HG03378 (cell line): ENCODE measurements around the gene KRT10.
"Not testable (repeated sequence)": the region's sequence is repeated elsewhere in the genome, so short reads cannot be mapped to it uniquely, and the experiment has no call there.

Experiments used
- ATAC-seq: cut with Tn5 transposase; IDR thresholded peaks from one replicate; pipeline ENCODE4 v1.9.1; 2021; ENCODE audit warnings: mild to moderate bottlenecking, moderate library complexity; ENCODE audit not compliant: unreplicated experiment

Gene KRT10

DNA sequence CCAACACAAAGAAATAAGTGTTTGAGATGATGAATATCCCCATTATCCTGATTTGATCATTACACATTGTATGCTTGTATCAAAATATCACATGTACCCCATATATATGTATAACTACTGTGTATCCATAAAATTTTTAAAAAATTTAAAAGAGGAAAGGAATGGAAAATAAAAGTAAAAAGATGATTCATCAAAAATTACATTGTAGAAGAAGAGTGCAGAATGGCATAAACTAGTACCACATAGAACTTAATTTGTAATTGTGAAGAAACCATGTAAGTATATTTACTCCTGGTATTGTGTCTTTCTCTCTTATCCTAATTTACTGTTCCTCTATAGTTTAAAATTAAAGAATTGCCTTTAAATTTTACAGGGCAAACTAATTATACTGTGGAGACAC, 11.5 kb upstream of the KRT10 start:
- no peak for ATAC-seq

DNA sequence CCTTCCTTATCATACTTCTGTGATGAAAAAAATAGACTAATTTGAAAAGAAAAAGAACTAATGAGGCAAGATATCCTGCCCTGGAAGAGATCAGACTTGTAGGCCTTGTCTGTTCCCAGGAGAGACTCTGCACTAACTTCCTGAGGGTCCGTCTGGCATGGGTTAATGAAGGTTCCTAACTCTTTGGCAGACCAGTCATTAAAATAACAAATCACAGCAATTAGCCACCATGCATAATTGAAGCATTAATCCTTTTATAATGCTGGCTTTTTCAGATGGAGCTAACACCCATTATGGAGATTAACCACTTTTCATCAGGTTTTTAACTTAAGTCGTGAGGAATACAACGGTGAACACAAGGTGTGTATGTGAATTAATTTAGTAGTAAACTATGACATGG, 10.4 kb upstream of the KRT10 start:
- ATAC-seq, result no peak

GRCh38 chr17:40830085-40830776, 7.8 kb upstream of the KRT10 start:
- ATAC-seq, result no peak

DNA sequence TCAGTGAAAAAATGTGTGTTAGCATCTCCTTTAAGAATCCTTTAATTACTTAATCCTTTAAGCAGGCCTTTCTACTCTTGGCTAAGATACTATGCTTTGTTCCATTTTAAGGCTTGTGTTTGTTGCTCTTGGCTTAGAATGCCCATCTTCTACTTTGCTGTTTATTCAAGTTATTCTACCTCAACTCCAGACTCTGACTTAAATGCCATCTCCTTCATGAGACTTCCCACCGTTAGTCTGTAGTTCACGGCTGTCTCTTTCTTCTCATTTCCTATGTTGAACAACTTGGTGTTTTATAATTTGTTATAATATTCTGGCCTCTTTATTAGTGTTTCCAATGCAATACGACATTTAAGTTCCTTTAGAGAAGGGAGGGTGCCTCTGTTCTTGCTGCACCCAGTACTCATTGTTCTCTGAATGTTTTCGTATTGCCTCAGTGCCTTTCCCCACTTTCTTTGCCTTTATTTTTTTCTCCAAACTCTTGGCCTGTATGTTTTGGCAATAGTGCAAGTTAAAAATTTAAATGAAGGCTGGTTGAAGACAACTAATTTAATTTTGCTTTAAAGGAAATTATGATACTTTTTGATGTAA, 6.1 kb upstream of the KRT10 start:
- no peak for ATAC-seq

DNA sequence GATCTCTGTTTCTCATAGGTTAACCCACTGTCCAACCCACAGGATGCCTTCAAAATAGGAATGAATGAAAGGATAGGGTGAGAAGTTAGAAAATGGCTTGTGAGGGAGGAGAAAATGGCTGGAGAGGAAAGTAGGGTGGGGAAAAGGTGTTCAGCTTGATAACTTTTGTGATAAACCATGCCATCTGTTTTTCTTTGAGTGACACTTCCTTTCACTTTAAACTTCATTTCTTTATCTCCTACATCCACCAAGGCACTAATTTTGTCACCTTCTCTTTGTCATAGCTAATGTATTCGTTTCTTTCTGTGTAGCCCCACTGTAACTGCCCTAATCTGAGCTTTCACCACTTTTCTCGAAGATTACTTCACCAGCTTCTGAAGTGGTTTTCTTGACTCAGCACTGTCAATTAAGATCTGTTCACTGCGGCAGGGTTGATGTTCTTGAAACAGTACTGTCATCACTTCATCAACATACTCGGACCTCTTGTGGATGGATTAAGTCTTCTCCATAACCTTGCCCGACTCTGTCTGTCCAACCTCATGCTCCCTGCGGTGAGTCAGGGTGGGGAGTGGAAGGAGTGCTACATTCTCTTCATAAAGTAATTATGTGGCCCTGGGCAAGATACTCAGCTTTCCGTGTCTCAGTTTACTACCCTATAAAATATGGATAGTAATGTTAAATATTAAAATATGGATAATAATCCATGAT, 5.5 kb upstream of the KRT10 start:
- ATAC-seq, result no peak

GRCh38 chr17:40825599-40825998, 3.2 kb upstream of the KRT10 start:
- ATAC-seq, result no peak

- ATAC-seq, result no peak
Observed at GRCh38 chr17:40824015-40824832, 1.8 kb upstream of the KRT10 start.

DNA sequence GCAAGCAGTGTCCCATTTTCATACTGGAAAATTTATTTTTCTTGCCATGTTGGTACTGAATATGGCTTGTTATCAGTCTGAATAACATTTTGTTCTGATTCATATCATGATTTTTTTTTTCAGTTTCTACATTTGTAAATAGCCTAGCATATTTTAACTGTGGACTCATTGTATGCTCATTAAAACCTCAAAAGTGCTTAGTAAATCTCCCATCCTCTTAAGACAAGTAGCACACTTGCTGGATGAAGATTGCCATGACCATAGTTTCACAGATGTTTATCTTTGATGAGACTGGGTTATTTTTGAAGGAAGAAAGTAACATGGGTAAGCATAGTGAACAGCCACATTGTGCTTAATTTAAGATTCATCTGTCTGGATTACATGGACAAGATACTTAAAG, 878 bp downstream of the KRT10 start:
- no peak for ATAC-seq

DNA sequence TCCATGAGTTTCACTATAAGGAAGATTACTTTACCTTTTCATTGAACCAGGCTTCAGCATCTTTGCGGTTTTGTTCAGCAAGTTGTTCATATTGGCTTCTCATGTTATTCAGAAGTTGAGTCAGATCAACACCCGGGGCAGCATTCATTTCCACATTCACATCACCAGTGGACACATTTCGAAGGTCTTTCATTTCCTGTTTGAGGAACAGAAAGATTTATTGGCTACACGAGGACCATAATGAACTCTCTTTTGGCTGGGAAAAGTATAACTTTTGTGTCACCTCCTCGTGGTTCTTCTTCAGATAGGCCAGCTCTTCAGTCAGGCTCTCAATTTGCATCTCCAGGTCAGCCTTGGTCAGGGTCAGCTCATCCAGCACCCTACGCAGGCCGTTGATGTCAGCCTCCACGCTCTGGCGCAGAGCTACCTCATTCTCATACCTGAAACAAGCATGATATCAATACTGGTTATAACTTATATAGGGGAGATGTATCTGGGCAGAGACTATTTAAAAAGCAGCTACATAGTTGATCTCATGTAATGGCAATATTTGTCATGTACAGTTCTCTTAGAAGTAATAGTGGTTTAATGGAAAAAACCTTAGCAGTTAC, 2.1 kb downstream of the KRT10 start:
- no peak for ATAC-seq

GRCh38 chr17:40819528-40820125, 2.8 kb downstream of the KRT10 start:
- ATAC-seq, result no peak

DNA sequence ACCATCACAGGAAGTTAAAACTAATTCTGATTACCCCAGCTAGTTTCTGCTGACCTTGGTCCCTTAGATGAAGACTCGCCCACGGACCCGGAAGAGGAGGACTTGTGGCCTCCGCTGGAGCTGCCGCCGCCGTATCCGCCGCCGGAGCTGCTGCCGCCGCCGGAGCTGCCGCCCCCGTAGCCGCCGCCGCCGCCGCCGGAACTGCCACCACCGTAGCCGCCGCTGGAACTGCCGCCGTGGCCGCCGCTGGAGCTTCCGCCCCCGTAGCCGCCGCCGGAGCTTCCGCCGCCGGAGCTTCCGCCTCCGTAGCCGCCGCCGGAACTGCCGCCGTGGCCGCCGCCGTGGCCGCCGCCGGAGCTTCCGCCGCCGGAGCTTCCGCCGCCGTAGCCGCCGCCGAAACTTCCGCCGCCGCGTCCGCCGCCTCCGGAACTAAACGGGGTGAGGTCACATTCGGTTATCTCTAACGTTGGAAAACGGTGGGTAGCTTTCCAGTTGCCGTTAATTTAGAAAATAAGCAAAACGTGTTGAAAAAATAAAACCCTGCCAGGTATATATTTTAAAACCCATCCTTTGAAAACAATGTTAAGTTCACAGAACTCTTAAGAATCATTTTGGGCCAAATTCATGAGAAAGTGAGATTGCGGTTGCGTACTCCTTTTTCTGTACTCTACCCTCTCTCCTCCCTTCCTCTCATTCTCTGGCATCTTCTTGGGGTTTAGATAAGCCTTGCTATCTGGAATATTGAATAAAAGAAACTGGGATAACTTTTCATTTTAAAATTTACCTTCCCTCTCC, 3.5 kb downstream of the KRT10 start:
- peak; percentile 52 for ATAC-seq

DNA sequence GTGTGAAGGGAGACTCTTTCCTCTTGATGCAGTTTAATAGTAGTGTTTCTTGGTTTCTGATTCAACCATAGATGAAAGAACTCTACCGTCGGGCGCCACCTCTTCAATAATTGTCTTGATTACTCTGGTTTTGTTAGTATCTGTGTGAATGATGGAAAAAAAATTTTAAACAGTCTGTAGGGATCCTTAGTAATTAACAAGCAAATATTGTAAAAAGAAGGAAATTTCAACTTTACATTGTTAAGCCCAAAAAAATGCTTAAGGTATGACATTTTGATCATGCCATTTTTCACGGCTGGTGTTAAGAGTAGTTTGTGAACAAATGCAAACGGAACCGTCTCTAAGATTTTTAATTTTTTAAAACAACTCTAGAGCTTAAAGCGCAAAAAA, 4.1 kb downstream of the KRT10 start:
- no peak for ATAC-seq

- ATAC-seq, result no peak
Observed at GRCh38 chr17:40817103-40817682, 5.2 kb downstream of the KRT10 start.

GRCh38 chr17:40816569-40816968, 5.8 kb downstream of the KRT10 start:
- ATAC-seq, result no peak

- ATAC-seq, result no peak
Observed at GRCh38 chr17:40815381-40815780, 7.0 kb downstream of the KRT10 start.

DNA sequence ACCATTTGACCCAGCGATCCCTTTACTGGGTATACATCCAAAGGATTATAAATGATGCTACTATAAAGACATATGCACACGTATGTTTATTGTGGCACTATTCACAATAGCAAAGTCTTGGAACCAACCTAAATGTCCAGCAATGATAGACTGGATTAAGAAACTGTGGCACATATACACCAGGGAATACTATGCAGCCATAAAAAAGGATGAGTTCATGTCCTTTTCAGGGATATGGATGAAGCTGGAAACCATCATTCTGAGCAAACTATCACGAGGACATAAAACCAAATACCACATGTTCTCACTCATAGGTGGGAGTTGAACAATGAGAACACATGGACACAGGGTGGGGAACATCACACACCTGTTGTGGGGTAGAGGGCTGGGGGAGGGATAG, 7.8 kb downstream of the KRT10 start:
- not testable (repeated sequence) for ATAC-seq

GRCh38 chr17:40813804-40814203, 8.6 kb downstream of the KRT10 start:
- ATAC-seq, result no peak

DNA sequence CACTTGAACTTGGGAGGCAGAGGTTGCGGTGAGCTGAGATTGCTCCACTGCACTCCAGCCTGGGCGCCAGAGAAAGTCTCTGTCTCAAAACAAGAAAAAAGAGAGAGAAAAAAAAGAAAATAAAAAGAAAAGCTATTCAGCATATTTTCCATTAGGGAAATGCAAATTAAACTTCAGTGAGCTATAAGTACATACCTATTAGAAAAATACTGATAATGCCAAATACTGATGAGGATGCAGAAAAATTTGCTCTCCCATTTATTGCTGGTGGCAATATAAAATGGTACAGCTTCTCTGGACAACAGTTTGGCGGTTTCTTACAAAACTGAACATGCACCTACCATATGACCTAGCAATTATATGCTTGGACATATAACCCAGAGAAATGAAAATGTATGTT, 9.8 kb downstream of the KRT10 start:
- ATAC-seq, result no peak

- ATAC-seq, result no peak
Observed at GRCh38 chr17:40810494-40810893, 11.9 kb downstream of the KRT10 start.
